ENCODE measurements around the gene PCSK5.

The PCSK5 gene

DNA sequence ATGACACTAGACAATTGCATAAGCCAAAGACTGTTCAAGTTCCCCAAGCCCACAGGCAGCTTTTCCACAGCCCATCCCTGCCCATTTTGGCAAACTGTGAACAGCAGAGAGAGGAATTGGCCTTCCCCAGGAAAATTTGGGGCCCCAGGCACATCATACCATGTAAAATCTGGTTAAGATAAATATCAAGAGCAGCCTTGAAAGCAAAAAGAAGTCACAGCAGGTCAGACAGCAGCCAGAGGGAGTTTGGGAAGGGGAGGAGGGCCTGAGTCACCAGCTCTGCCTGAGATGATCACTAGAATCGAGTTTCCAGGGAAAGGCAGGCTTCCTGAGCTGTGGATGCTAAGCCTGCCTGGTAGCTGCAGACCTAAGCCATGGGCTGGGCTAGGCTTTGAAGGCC is 324.6 kb downstream of the PCSK5 start:
- no peak for TF ChIP-seq CEBPB (IDR thresholded peaks at IDR 0.05)
- no peak for TF ChIP-seq YY1 (IDR thresholded peaks at IDR 0.05; ENCODE audit: low read depth)
- TF ChIP-seq, protein P1, sequence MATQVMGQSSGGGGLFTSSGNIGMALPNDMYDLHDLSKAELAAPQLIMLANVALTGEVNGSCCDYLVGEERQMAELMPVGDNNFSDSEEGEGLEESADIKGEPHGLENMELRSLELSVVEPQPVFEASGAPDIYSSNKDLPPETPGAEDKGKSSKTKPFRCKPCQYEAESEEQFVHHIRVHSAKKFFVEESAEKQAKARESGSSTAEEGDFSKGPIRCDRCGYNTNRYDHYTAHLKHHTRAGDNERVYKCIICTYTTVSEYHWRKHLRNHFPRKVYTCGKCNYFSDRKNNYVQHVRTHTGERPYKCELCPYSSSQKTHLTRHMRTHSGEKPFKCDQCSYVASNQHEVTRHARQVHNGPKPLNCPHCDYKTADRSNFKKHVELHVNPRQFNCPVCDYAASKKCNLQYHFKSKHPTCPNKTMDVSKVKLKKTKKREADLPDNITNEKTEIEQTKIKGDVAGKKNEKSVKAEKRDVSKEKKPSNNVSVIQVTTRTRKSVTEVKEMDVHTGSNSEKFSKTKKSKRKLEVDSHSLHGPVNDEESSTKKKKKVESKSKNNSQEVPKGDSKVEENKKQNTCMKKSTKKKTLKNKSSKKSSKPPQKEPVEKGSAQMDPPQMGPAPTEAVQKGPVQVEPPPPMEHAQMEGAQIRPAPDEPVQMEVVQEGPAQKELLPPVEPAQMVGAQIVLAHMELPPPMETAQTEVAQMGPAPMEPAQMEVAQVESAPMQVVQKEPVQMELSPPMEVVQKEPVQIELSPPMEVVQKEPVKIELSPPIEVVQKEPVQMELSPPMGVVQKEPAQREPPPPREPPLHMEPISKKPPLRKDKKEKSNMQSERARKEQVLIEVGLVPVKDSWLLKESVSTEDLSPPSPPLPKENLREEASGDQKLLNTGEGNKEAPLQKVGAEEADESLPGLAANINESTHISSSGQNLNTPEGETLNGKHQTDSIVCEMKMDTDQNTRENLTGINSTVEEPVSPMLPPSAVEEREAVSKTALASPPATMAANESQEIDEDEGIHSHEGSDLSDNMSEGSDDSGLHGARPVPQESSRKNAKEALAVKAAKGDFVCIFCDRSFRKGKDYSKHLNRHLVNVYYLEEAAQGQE (IDR thresholded peaks at IDR 0.05; ENCODE audit: low read depth) = no peak
- no peak for TF ChIP-seq ZBTB7A (IDR thresholded peaks at IDR 0.05; ENCODE audit: low read depth)
- TF ChIP-seq FOXM1 (IDR thresholded peaks at IDR 0.05; ENCODE audit: borderline replicate concordance, low read depth) = no peak
- TF ChIP-seq CREB1 (IDR thresholded peaks at IDR 0.05; ENCODE audit: low read depth) = no peak
- TF ChIP-seq EGR1 (IDR thresholded peaks at IDR 0.05) = no peak
- TF ChIP-seq TEAD4 (IDR thresholded peaks at IDR 0.05) = no peak
- TF ChIP-seq TAF1 (IDR thresholded peaks at IDR 0.05; ENCODE audit: low read depth) = no peak
- TF ChIP-seq, protein P2, sequence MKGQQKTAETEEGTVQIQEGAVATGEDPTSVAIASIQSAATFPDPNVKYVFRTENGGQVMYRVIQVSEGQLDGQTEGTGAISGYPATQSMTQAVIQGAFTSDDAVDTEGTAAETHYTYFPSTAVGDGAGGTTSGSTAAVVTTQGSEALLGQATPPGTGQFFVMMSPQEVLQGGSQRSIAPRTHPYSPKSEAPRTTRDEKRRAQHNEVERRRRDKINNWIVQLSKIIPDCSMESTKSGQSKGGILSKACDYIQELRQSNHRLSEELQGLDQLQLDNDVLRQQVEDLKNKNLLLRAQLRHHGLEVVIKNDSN (IDR thresholded peaks at IDR 0.05) = no peak

DNA sequence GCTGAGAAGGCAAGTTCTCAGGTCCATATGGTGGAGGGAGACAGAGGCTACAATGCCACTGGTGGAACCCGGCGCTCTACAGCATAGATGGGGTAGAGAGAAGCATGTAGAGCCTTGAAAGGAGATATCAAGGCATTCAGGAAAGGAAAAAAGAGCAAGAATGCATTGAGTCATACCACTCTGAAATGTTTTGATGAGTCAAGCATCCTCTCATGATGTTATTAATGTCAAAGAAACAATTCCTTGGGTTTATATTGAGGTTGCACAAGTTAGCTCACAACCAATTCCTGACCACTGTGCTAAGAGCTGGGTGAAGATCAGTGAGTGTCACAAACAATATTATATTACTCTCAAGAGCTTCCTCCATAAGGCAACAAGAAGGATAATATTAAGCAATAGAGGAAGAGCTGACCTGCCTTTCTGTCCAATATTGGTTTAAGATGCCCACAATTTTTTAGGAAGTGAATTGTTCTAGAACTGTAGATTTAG is 325.7 kb downstream of the PCSK5 start:
- TF ChIP-seq ZBTB7A (IDR thresholded peaks at IDR 0.05; ENCODE audit: low read depth) (no peak), YY1 (IDR thresholded peaks at IDR 0.05; ENCODE audit: low read depth) (no peak), EGR1 (IDR thresholded peaks at IDR 0.05) (no peak), FOXM1 (IDR thresholded peaks at IDR 0.05; ENCODE audit: borderline replicate concordance, low read depth) (no peak), CREB1 (IDR thresholded peaks at IDR 0.05; ENCODE audit: low read depth) (no peak), TEAD4 (IDR thresholded peaks at IDR 0.05) (no peak), NFIC (IDR thresholded peaks at IDR 0.05) (no peak), EP300 (IDR thresholded peaks at IDR 0.05; ENCODE audit: borderline replicate concordance) (no peak), CEBPB (IDR thresholded peaks at IDR 0.05) (no peak), TAF1 (IDR thresholded peaks at IDR 0.05; ENCODE audit: low read depth) (no peak), TCF12 (IDR thresholded peaks at IDR 0.05; ENCODE audit: low read depth) (no peak), RAD21 (IDR thresholded peaks at IDR 0.05; ENCODE audit: low read depth) (no peak)
- TF ChIP-seq, protein P1 (IDR thresholded peaks at IDR 0.05; ENCODE audit: low read depth) = no peak
- TF ChIP-seq, protein P2 (IDR thresholded peaks at IDR 0.05) = no peak
- TF ChIP-seq, protein P3, sequence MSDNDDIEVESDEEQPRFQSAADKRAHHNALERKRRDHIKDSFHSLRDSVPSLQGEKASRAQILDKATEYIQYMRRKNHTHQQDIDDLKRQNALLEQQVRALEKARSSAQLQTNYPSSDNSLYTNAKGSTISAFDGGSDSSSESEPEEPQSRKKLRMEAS (IDR thresholded peaks at IDR 0.05) = no peak

DNA sequence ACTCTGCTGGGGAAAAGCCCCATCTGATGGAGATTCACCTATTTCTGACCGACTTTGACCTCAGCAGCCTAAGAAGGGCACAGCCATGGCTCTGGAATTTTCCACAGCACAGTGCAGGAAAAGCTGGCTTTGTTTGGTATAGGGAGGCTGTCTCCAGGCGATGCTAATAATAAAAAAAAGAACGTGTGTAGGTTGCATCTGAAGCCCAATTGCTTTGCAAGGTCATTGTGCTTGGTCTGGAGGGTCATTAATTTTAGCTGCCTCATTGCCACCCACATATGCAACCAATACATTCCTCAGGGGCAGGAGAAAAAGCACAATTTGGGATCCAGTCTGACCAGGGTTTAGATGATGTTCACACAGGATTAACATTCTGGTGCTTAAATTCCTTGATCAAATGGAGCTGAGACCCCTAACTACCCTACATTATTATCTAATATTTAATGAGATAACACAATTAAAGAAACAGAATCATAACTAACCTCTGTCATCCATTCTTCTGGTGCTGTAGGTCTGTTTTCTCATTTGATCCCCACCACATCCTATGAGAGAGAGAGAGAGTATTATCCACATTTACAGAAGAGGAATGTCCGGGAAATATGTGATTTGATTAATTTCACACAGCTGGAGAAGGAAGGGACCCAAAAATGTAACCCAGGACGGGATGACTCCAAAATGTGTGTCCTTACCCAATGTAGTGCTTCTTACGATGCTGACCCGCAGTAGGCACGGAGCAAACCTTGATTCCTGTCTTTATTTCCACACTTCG is 327.8 kb downstream of the PCSK5 start:
- TF ChIP-seq TAF1 (IDR thresholded peaks at IDR 0.05; ENCODE audit: low read depth) (no peak), TEAD4 (IDR thresholded peaks at IDR 0.05) (no peak), CEBPB (IDR thresholded peaks at IDR 0.05) (no peak), EGR1 (IDR thresholded peaks at IDR 0.05) (no peak), FOXM1 (IDR thresholded peaks at IDR 0.05; ENCODE audit: borderline replicate concordance, low read depth) (no peak), RAD21 (IDR thresholded peaks at IDR 0.05; ENCODE audit: low read depth) (no peak), CREB1 (IDR thresholded peaks at IDR 0.05; ENCODE audit: low read depth) (no peak), NFIC (IDR thresholded peaks at IDR 0.05) (no peak), EP300 (IDR thresholded peaks at IDR 0.05; ENCODE audit: borderline replicate concordance) (no peak), TCF12 (IDR thresholded peaks at IDR 0.05; ENCODE audit: low read depth) (no peak), ZBTB7A (IDR thresholded peaks at IDR 0.05; ENCODE audit: low read depth) (no peak), YY1 (IDR thresholded peaks at IDR 0.05; ENCODE audit: low read depth) (no peak)
- TF ChIP-seq, protein P3 (IDR thresholded peaks at IDR 0.05) = no peak
- TF ChIP-seq, protein P2 (IDR thresholded peaks at IDR 0.05) = no peak
- TF ChIP-seq, protein P1 (IDR thresholded peaks at IDR 0.05; ENCODE audit: low read depth) = no peak

All from Ishikawa (cell line).